Measurements from ENCODE around the gene LMCD1.

- no peak for TF ChIP-seq CTCF (IDR thresholded peaks at IDR 0.05; ENCODE audit: low read length)
- TF ChIP-seq EZH2 (IDR thresholded peaks at IDR 0.05; ENCODE audit: borderline replicate concordance, low read length), result no peak
These were observed 8.3 kb downstream of the LMCD1 start for GRCh38 chr3:8509961-8510360.
